Measurements from ENCODE around the gene DCUN1D5. TPM values are rescaled to one million over a fixed set of nuclear protein-coding genes. Genes with fewer than 3 reads are reported as not detected.

DCUN1D5 gene
- polyA plus RNA-seq, 1 experiment, result 27.7 TPM

GRCh38 chr11:103024086-103024485, 67.9 kb downstream of the DCUN1D5 start:
- POLR2A ChIA-PET, result no interaction called here
- no peak for DNase-seq (ENCODE audit: low read depth)
- Histone ChIP-seq H3K36me3 (ENCODE audit: control insufficient read depth, insufficient read depth, low read length) (no peaks in the 10 kb centered on the region), H3K27me3 (ENCODE audit: control insufficient read depth, insufficient read depth, low read length) (no peaks in the 10 kb centered on the region), H3K4me3 (ENCODE audit: low read depth, low read length) (no peak overlapping the region)
- TF ChIP-seq CTCF (IDR thresholded peaks at IDR 0.05; ENCODE audit: insufficient read depth, low read depth, low read length), result no peak
- CTCF ChIA-PET, result interaction anchor here (0.8 kb wide), 1 partner anchor 104 kb away, joined by 3 read pairs; no protein-coding TSS in a partner anchor

GRCh38 chr11:103016031-103016430, 75.9 kb downstream of the DCUN1D5 start:
- Histone ChIP-seq H3K36me3 (ENCODE audit: control insufficient read depth, insufficient read depth, low read length) (no peaks in the 10 kb centered on the region), H3K4me3 (ENCODE audit: low read depth, low read length) (no peak overlapping the region), H3K27me3 (ENCODE audit: control insufficient read depth, insufficient read depth, low read length) (no peaks in the 10 kb centered on the region)
- no peak for TF ChIP-seq CTCF (IDR thresholded peaks at IDR 0.05; ENCODE audit: insufficient read depth, low read depth, low read length)
- POLR2A ChIA-PET, result no interaction called here
- CTCF ChIA-PET, result no interaction called here
- DNase-seq (ENCODE audit: low read depth), result no peak

DNA sequence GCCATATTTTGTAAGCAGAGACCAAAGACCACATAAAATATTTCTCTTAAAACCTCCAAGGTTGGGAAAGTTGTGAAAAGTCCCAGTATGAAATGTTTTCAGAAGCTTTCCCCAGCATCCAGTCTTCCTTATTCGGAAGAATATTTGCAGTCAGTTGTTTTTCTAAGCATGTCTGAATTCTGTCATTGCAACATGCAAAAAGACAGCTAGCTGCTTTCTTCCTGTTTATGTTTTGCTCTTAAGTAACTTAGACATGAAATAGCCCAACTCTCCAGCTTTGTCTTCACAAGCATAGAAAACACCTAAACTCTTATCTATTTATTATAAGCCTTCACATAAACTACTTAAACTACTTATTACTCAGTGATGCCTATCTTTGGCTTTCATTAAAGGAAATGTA, 78.5 kb downstream of the DCUN1D5 start:
- TF ChIP-seq CTCF (IDR thresholded peaks at IDR 0.05; ENCODE audit: insufficient read depth, low read depth, low read length), result no peak
- Histone ChIP-seq H3K36me3 (ENCODE audit: control insufficient read depth, insufficient read depth, low read length) (no peaks in the 10 kb centered on the region), H3K4me3 (ENCODE audit: low read depth, low read length) (no peak overlapping the region), H3K27me3 (ENCODE audit: control insufficient read depth, insufficient read depth, low read length) (no peaks in the 10 kb centered on the region)
- CTCF ChIA-PET, result interaction anchor here (1.0 to 1.5 kb wide), 3 partner anchors 15 to 182 kb away, joined by 3 to 5 read pairs (median 4); no protein-coding TSS in a partner anchor
- POLR2A ChIA-PET, result no interaction called here
- no peak for DNase-seq (ENCODE audit: low read depth)

Other genes starting within 250 kb of the DCUN1D5 start
- gene MMP3, start 248.6 kb downstream of the DCUN1D5 start, polyA plus RNA-seq (2011; rRNA removed), result 59.4 and 121 TPM in 2 replicates
- 0.12 and 0.38 TPM in 2 replicates for gene MMP12, start 217.2 kb downstream of the DCUN1D5 start, polyA plus RNA-seq (2011; rRNA removed)
- 0.06 TPM in 1 of 2 replicates, not detected in the other for gene MMP13, start 136.4 kb downstream of the DCUN1D5 start, polyA plus RNA-seq (2011; rRNA removed)
- gene DYNC2H1, start 17.3 kb upstream of the DCUN1D5 start, polyA plus RNA-seq (2011; rRNA removed), result 6.1 and 11.0 TPM in 2 replicates

Measured in BJ (cell line).